NCI-H1092 treated with DMSO at 0.1 percent for 48 hours (cell line): ENCODE results near the gene IPMK.
"Not testable (repeated sequence)": the region's sequence is repeated elsewhere in the genome, so short reads cannot be mapped to it uniquely, and the experiment has no call there.

Experiments used
- DNase-seq: peaks from one replicate; lab custom pipeline; 2025; lab: John Stamatoyannopoulos, UW

IPMK gene

DNA sequence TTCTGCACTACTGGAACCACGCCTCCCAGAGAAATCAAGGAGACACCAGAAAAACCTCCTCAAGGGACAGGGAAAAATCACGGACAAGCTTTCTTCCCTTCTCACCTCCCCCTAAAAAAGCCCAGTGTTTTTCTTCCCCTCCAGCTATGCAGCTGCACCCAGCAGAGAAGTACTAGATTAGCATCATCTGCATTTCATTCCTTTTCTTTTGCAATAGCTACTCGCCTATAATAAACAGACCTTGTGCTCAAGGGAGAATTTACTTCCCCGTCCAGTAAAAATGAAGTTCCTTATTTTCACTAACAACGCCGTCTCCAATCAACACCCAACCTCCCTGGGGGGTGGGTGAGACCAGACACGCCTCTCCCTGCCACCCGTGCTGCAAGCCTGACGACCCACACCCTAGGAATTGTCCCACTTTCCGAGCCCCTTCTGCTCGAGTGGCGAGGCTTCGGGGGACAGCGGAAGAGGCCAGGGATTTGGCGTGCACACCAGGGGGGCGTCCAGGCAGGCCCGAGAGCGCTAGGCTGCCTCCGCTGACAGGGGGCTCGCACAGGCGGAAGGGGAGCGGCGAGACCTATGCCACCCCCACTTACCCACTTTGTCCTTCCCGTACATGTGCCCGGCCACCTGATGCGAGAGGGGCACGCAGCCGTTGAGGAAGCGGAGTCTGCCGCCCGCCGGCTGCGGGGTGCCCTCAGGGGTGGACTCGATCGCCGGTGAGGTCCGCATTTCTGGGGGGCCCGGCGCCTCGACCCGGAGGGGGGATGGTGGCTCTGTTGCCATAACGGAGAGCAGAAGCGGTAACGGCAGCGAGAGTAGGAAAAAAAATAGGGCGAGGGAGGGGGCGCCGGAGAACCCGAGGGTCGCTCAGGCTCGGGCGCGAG is 625 bp downstream of the IPMK start:
- peak; percentile 19 for DNase-seq

DNA sequence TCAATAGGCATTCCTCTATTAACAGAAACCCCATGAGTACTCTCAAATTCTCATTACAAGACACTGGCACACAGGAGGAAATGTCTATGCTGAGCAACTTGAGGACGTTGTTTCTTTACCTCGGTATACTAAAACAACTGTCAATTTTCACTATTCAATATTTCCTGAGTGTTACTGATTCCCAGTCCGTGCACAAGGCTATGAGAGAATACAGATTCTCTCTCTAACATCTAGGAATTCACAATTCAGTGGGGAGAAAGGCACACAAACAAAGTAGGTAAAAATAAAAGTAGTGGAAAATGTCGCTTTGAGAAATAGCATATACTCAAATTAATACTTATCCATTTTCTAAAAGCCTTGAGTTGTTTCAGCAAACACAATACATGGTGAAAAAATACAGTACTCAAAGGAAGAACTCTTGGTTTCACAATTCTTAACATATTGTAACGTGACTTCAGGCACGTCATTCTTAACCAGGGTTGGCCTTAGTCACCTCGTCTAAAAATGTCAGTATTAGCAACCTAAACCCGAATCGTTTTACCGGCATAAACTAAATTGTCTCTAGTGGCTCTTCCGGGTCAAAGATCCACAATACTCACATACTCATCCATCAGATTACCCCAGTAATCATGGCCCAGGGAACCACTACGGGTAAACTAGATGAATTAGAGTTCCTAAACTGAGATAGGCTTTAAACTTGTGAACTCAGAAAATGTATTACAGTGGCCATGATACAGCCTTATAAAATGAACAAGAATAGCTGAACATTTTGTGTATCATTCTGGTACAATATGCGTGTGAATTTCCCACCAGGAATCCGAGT is 1.5 kb downstream of the IPMK start:
- no peak for DNase-seq

DNA sequence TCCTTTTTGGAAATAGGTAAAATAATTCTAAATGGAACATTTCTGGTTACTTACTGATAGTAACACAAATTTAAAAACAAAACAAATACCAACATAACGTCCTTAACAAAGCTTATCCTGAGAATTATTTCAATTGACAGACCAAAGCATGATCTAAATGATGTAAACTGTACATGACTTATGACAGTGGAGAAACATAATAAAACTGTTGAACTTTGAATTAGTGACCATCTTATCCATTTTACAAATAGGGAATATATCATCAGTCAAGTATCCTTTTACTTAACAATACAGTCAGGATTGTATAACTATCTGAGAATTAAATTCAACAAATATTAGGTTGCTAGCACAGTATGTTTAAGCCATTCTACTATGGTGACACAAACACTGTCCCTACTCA is 2.4 kb downstream of the IPMK start:
- no peak for DNase-seq

DNA sequence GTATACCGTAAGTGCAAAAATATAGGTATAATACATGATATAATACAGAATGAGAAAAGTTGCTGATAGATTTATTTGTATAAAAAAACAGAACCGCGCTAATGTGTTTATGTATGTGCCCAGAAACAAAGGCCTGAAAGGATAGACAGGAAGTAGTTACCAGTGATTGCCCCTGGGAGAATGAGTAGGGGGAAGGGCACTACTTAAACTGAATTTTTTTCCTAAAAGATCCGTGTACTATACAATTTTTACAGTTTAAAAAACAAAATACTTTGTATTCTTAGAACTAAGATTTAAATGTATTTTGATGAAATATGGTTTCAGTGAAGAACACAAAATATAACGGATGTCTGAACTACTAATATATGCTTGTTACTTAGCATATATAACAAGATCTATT is 2.9 kb downstream of the IPMK start:
- no peak for DNase-seq

DNA sequence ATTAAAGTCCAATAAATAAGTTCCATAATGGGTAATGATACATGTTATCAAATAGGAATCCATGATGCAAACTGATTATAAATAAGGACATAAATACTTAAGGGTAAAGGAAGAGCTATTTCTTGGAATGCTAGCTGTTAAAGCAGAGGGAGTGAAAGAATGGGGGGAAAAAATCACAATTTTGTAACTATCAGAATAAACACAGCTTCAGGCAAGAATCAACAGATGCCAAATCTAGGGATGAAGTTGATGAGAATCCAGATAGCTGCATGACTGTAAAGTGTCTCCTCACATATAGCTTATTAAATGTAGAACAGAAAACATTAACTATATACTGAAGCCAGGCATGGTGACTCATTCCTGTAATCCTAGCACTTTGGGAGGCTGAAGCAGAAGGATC is 4.9 kb downstream of the IPMK start:
- no peak for DNase-seq

DNA sequence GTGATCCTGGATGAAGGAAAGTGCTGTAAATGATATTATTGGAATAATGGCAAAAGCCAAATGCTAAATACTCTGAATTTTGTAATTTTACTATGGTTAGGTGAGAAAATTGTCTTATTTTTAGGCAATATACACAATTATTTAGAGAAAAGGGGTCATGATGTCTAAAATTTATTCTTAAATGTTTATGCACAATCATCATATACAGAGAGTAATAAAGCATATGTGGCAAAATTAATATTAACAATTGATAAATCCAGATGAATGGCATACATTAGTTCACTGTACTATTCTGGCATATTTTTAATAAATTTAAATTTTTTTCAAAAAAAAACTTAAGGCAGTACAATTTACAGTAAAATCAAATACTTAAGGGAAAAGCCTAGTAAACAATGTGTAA is 7.4 kb downstream of the IPMK start:
- no peak for DNase-seq

DNA sequence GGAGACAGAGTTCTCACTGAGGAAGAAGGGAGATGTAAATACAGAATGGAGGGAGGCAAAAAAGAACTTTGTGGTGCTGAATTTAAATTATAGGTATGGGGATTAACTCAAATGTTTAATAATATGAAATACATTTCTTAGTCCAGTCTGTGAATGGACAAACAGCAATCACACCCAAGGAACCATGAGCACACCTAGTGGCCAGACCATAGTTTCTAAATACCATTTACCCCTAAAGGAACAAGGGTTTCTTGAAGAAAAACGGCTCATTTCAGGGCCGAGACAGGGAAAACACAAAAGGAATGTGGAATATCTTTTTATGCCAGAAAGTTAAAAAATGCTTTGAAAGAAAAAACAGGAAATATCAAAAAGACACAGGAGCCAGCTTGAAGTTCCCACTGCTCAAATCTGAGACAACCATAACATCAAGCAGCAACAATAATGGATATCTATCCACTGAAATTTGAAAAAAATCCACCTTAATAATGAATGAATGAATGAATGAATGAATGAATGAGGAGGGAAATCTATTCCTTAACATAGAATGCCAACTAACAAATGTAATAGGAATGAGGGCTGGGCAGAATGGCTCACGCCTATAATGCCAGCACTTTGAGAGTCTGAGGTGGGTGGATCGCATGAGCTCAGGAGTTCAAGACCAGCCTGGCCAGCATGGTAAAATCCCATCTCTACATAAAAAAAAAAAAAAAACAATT is 8.6 kb downstream of the IPMK start:
- DNase-seq = no peak

DNA sequence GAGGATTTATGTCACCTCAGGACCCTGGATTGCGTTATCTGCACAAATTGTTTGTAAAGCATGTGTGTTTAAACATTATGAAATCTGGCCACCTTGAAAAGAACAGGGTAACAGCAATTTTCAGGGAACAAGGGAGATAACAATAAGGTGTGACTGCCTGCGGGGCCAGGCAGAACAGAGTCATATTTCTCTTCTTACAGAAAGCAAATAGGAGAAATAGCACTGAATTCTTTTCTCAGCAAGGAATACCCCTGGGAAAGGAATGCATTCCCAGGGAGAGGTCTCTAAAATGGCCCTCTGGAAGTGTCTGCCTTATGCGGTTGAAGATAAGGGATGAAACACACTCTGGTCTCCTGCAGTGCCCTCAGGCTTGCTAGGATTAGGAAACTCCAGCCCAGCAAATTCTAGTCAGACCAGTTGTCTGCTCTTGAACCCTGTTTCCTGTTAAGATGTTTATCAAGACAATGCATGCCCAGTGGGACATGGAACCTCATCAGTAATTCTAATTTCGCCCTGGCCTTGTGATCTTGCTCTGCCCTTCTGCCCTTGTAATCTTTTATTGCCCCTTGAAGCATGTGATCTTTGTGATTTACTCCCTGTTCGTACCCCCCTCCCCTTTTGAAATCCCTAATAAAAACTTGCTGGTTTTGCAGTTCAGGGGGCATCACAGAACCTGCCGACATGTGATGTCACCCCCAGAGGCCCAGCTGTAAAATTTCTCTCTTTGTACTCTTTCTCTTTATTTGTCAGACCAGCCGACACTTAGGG is 11.5 kb downstream of the IPMK start:
- DNase-seq = not testable (repeated sequence)

DNA sequence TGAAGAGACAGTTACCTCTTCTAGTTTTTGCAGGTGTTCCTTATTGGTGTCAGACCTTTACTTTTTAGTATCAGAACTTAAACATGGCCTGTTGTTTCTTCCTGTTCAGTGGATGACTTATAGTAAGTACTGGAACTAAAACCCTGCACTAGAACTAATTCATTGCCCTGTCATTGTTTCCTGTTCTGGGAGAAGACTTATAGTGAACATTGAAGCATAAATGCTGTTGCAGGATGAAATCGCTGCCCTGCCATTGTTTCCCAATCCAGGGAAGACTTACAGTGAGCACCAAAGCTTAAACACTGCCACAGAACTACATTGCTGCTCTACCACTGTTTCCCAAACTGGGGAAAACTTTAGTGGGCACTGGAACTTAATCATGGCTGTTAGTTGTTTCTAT is 13.1 kb downstream of the IPMK start:
- no peak for DNase-seq

DNA sequence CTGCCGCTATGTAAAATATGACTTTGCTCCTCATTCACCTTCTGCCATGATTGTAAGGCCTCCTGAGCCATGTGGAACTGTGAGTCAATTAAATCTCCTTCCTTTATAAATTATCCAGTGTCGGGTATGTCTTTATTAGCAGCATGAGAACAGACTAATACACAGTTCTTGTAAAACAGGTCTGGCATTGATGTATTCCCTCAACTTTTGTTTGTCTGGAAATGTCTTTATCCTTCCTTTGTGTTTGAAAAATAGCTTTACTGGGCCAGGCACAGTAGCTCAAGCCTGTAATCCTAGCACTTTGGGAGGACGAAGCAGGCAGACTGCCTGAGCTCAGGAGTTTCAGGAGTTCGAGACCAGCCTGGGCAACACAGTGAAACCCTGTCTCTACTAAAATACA is 14.5 kb downstream of the IPMK start:
- DNase-seq = no peak

DNA sequence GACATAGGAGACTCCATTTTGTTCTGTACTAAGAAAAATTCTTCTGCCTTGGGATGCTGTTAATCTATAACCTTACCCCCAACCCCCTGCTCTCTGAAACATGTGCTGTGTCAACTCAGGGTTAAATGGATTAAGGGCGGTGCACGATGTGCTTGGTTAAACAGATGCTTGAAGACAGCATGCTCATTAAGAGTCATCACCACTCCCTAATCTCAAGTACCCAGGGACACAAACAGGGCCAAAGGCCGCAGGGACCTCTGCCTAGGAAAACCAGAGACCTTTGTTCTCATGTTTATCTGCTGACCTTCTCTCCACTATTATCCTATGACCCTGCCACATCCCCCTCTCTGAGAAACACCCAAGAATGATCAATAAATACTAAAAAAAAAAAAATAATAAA is 23.0 kb downstream of the IPMK start:
- DNase-seq = not testable (repeated sequence)

DNA sequence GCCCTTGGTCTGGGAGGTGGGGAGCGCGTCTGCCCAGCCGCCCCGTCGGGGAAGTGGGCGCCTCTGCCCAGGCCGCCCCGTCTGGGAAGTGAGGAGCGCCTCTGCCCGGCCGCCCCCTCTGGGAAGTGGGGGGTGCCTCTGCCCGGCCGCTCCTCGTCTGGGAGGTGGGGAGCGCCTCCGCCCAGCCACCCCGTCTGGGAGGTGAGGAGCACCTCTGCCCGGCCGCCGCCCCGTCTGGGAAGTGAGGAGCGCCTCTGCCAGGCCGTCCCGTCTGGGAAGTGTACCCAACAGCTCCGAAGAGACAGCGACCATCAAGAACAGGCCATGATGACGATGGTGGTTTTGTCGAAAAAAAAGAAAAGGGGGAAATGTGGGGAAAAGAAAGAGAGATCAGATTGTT is 23.5 kb downstream of the IPMK start:
- not testable (repeated sequence) for DNase-seq

DNA sequence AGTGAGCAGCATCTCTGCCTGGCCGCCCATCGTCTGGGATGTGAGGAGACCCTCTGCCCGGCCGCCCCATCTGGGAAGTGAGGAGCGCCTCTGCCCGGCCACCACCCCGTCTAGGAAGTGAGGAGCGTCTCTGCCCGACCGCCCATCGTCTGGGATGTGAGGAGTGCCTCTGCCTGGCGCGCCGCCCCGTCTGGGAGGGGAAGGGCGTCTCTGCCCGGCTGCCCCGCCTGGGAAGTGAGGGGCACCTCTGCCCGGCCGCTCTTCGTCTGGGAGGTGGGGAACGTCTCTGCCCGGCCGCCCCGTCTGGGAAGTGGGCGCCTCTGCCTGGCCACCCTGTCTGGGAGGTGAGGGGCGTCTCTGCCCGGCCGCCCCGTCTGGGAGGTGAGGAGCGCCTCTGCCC is 23.9 kb downstream of the IPMK start:
- DNase-seq = not testable (repeated sequence)

DNA sequence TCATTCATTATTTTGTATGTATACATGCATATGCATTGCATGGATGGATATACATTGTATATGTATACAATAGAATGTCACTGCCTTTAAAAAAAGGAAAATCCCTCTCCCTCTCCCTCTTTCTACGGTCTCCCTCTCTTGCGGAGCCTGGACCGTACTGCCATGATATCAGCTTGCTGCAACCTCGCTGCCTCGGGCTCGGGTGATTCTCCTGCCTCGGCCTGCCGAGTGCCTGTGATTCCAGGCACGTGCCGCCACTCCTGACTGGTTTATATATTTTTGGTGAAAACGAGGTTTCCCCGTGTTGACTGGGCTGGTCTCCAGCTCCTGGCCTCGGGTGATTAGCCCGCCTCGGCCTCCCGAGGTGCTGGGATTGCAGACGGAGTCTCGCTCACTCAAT is 24.4 kb downstream of the IPMK start:
- no peak for DNase-seq

DNA sequence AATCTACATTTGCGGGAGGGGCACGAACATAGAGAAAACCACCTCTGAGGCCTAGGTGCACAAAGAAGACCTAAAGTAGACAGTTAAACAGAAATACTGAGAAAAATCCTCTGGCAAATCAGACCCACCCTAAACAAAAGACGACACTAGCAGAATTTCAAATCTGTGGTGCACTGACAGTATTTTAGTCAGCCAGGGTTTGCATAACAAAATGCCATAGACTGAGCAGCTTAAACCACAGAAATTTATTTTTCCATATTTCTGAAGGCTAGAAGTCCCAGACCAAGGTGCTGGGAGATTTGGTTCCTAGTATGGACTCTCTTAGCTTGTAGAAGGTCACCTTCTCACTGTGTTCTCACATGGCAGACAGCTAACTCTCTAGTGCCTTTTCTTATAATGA is 26.3 kb downstream of the IPMK start:
- DNase-seq = no peak

DNA sequence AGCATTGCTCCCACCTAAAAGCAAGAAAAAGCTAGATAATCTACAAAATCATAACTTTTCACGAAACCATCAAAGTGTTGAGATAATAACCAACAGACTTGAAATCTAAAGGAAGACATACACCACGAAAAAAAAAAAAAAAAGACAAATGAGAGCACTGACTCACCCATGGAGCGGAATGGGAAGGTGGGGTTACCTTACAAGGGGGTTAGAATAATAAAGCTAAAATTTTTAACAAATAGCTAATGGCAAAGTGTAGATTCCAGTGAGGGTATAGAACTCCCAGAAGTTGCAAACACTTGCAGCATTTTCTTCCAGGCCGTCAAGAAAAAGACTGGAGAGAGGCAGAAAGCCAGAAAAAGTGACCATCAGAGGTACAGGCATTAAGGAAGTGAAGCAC is 27.2 kb downstream of the IPMK start:
- DNase-seq = no peak

DNA sequence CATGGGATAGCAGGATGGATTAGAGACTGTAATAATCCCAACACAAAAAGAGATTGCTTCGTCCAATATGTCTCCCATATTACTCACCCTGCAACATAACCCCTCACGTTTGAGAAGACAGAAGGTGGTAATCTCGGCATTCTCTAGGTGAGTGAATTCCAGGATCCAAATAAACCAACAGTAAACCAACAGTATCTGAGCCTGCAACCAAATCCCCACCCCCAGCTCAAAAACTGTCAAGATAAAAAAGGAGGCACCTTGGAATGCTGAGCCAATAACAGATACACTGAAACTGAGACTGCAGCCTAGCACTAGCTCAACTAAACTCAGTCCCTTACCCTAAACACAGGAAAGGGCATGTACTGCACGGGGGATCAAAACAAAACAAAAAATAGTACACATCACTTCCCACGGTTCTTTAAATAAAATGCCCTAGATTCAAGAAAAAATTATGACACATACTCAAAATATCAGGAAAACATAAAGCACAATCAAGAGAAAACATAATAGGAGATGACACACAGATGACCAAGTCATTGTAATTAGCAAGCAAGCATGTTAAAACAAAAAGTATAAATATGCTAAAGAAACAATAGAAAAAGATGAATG is 28.0 kb downstream of the IPMK start:
- no peak for DNase-seq

DNA sequence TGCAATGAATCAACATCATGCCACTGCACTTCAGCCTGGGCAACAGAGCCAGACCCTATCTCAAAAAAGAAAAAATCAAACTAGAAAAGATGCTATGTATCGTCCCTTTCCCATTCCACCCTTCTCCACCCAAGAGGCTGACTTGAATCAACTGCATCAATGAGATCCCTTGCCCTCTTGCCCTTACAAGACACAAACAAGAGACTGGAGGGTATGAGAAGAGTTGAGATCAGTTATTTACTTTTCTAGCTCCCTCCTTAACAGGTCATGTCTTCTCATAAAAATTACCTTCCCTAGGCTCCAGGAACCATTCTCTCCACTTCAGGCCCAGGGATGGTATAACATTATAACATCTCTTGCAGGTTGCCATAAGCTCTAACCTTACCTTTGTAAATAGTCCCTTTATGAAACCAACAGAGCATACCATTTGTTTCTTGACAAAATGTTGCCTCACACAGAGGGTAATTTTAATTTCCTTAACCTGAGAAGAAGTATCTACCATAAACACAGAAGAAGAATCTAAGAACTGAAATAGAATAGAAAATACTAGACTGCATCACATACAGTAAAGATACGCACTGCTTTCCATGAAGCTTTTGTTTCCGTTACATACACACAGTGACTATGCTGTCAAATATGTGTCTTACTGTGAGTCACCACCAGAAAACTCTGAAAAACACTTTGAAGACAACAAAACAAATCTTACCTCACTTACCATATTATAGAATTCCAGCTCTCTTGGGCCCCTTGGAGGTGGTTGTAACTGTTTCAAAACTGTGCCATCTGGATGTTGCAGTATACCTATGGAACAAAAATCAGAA is 30.5 kb downstream of the IPMK start:
- no peak for DNase-seq

DNA sequence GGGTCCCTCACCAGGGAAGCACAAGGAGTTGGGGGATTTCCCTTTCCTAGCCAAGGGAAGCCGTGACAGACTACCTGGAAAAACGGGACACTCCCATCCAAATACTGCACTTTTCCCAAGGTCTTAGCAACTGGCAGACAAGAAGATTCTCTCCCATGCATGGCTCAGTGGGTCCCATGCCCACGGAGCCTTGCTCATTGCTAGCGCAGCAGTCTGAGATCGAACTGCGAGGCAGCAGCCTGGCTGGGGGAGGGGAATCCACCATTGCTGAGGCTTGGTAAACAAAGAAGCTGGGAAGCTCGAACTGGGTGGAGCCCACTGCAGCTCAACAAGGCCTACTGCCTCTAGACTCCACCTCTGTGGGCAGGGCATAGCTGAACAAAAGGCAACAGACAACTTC is 37.8 kb downstream of the IPMK start:
- DNase-seq = not testable (repeated sequence)

DNA sequence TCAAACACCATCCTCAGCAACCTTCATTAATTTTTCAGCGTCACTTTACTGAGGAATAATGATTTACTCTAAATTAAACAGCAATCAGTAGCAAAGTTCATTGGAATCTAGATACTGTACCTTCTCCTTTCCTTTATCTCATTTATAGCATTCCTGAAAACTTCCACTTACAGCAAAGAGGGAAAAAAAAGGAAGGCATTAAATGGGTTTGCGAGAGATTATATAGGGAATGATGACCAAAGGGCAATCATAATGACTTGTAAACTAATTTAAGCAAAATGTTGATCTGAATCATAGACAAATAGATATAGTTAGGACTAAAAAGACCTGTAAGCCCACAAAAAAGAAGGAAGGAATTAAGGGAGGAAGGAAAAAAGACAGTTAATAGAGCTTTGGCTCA is 42.0 kb downstream of the IPMK start:
- no peak for DNase-seq
